ENCODE measurements around the gene PXDN.

Gene PXDN

GRCh38 chr2:1586251-1586922 is 157.9 kb downstream of the PXDN start:
- no peak for TF ChIP-seq CTCF (conservative IDR thresholded peaks at IDR 0.05)
- H3K27ac ChIP-seq: no peak overlapping the region

DNA sequence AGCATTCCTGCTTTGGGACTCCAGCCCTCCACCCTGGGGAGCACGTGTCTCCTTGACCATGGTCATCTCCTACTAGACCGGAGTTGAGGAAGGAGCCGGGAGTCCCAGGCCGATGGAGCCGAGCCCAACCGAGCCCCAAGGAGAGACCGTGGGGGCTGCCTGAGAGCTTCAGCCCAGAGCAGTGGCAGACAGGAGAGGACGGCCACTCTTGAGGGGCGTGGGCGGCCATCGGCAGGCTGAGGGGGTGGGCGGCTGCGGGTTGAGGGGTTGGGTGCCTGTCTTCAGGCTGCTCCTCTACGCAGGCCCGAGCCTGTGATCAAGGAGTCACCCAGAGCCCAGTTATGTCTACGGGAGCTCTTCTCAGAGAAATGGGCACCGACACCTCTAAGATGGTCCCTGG is 158.7 kb downstream of the PXDN start:
- no peak for TF ChIP-seq CTCF (conservative IDR thresholded peaks at IDR 0.05)
- no peak overlapping the region for H3K27ac ChIP-seq

DNA sequence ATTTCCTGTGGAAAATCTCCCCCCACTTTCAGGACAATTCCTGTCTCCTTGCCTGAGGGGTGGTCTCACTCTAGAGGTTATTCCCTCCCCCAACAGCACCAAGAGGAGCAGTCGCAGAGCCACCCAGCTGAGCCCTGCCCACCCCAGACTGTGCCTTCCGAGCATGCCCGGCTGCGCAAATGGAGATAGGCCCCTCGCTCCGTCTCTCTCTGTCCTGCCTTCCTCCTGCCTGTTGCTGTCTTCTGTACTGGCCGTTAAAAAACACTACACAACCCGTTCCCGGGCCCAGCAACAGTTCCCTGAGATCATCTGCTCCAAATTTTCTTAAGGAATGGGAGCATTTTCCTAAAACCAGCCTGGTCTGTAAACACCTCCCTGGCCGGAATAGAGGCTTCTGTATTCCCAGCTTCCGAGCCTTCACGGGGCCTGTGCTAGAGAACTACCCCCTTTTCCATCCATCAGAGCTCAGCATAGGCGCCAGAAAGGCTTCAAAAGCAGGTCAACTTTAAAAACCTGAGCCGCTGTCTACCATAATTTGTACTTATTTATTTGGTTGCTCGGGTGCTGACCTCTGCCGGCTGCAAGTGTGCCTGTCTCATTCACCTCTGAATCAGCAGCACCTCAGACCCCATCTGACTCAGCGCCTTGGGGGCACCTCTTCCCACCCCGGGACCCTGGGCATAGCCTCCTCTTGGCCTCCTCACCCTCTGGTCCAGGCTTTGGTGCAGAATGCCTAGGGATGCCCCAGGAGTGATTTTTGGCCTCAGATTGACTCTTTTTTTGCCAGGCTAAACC is 159.4 kb downstream of the PXDN start:
- no peak for TF ChIP-seq CTCF (conservative IDR thresholded peaks at IDR 0.05)
- H3K27ac ChIP-seq: no peak overlapping the region

GRCh38 chr2:1584051-1584531 is 160.2 kb downstream of the PXDN start:
- no peak overlapping the region for H3K27ac ChIP-seq
- TF ChIP-seq CTCF (conservative IDR thresholded peaks at IDR 0.05): no peak

GRCh38 chr2:1582891-1583341 is 161.4 kb downstream of the PXDN start:
- TF ChIP-seq CTCF (conservative IDR thresholded peaks at IDR 0.05): no peak
- H3K27ac ChIP-seq: no peak overlapping the region

DNA sequence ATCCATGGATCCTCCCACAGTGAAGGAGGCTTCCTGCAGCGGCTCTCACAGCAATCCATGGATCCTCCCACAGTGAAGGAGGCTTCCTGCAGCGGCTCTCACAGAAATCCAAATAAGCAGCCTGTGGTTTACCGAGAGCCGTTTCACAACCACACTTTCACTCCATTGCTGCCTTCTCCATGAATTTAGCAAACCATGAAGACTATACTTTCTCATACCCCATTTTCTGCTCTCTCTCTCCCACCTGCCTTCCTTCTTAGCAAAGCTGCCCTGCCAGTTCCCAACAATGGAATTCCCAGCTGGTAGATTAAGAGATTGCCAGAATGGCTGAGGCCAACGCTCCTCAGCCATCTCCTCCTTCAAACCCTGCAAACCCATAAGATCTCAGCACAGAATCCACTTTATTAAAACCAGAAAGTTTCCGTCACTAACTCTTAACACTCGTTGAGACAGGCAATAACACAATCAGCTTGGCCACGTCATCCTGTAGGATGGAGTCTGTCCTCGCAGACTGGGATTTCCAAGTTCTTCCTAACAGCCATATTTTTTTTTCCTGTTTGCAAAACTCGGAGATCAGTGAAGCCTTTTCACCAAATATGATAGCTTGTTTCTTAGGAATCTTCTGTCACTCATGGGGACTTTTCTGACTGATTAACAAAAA is 162.2 kb downstream of the PXDN start:
- no peak overlapping the region for H3K27ac ChIP-seq
- TF ChIP-seq CTCF (conservative IDR thresholded peaks at IDR 0.05): no peak

Data from VCaP (cell line).